ENCODE results near the gene RXYLT1. TPM values are rescaled to one million over a fixed set of nuclear protein-coding genes. Genes with fewer than 3 reads are reported as not detected.
A peak's percentile ranks its signal among the peaks of the same experiment; 100 is the strongest.

RXYLT1 gene
- total RNA-seq, 4 donors from 2014 or later, result 6.9 to 16.7 (median 13.0) TPM

GRCh38 chr12:63792338-63792737, 12.6 kb downstream of the RXYLT1 start:
- 77 to 92% methylated on average over 3 of the region's 3 CpGs for WGBS, 2 donors
- no peak for DNase-seq
- H3K36me3 ChIP-seq, result peaks cover 0 to 56% (median 0%) of the 10 kb centered on the region in 3 donors
- no peaks in the 10 kb centered on the region for H3K27me3 ChIP-seq
- H3K9me3 ChIP-seq, result no peaks in the 10 kb centered on the region
- H3K4me1 ChIP-seq, result no peaks in the 10 kb centered on the region
- TF ChIP-seq POLR2A (IDR thresholded peaks at IDR 0.05) (no peak), CTCF (IDR thresholded peaks at IDR 0.05) (no peak)
- no peak overlapping the region for H3K4me3 ChIP-seq
- H3K27ac ChIP-seq, result no peak overlapping the region
- intact Hi-C loops (cut with DNase I), result no loop called here

GRCh38 chr12:63795032-63795687, 15.5 kb downstream of the RXYLT1 start:
- H3K27ac ChIP-seq, result no peak overlapping the region
- no peaks in the 10 kb centered on the region for H3K9me3 ChIP-seq
- no peak overlapping the region for H3K4me3 ChIP-seq
- H3K4me1 ChIP-seq, result no peaks in the 10 kb centered on the region
- no peaks in the 10 kb centered on the region for H3K27me3 ChIP-seq
- TF ChIP-seq CTCF (IDR thresholded peaks at IDR 0.05), result no peak
- TF ChIP-seq POLR2A (IDR thresholded peaks at IDR 0.05), result no peak
- peaks cover 0 to 28% (median 0%) of the 10 kb centered on the region in 3 donors for H3K36me3 ChIP-seq
- no peak for DNase-seq
- intact Hi-C loops (cut with DNase I), result no loop called here
- WGBS, 2 donors, result 80 to 92% methylated on average over 10 of the region's 10 CpGs

- whole genome bisulfite sequencing, 2 donors, result 94 to 95% methylated on average over 6 of the region's 6 CpGs
- Histone ChIP-seq H3K27ac (no peak overlapping the region), H3K27me3 (no peaks in the 10 kb centered on the region), H3K4me3 (no peak overlapping the region), H3K36me3 (peaks cover 0 to 20% (median 0%) of the 10 kb centered on the region in 3 donors), H3K4me1 (no peaks in the 10 kb centered on the region), H3K9me3 (no peaks in the 10 kb centered on the region)
- TF ChIP-seq POLR2A (IDR thresholded peaks at IDR 0.05) (no peak), CTCF (IDR thresholded peaks at IDR 0.05) (no peak)
- no peak for DNase-seq
- intact Hi-C loops (cut with DNase I), result no loop called here
Measured at GRCh38 chr12:63795944-63796343, 16.2 kb downstream of the RXYLT1 start.

- no peak for TF ChIP-seq POLR2A (IDR thresholded peaks at IDR 0.05)
- peak in 5 of 6 experiments; percentile 18 to 49 (median 32) for TF ChIP-seq CTCF (IDR thresholded peaks at IDR 0.05)
- Histone ChIP-seq H3K27me3 (no peaks in the 10 kb centered on the region), H3K9me3 (no peaks in the 10 kb centered on the region), H3K4me3 (no peak overlapping the region), H3K4me1 (no peaks in the 10 kb centered on the region), H3K36me3 (peaks cover 0 to 21% (median 9%) of the 10 kb centered on the region in 3 donors), H3K27ac (no peak overlapping the region)
- no peak for DNase-seq
- intact Hi-C loops (cut with DNase I), result no loop called here
- WGBS, 2 donors, result 64 to 69% methylated on average over 6 of the region's 6 CpGs
Measured at GRCh38 chr12:63802012-63802608, 22.4 kb downstream of the RXYLT1 start.

GRCh38 chr12:63804746-63805145, 25.0 kb downstream of the RXYLT1 start:
- Histone ChIP-seq H3K4me1 (no peaks in the 10 kb centered on the region), H3K4me3 (no peak overlapping the region), H3K27ac (no peak overlapping the region), H3K36me3 (peaks cover 0 to 47% (median 9%) of the 10 kb centered on the region in 3 donors), H3K27me3 (no peaks in the 10 kb centered on the region), H3K9me3 (no peaks in the 10 kb centered on the region)
- DNase-seq, result no peak
- TF ChIP-seq CTCF (IDR thresholded peaks at IDR 0.05) (no peak), POLR2A (IDR thresholded peaks at IDR 0.05) (no peak)
- WGBS, 2 donors, result 55 to 81% methylated on average over 2 of the region's 2 CpGs
- intact Hi-C loops (cut with DNase I), result no loop called here
